Activated CD4-positive, alpha-beta T cell treated with anti-CD3 and anti-CD28 coated beads, Interleukin-2, amount 50 U/mL, for 24 hours (primary cell): ENCODE data around the gene UBAC2.

Experiments
- DNase-seq, 2 donors: peaks; one replicate each; pipeline ENCODE4 v3.0.0-alpha.2; 2020; ENCODE audit warnings: low read depth in 1 of 2, low spot score in 1 of 2

UBAC2 gene

DNA sequence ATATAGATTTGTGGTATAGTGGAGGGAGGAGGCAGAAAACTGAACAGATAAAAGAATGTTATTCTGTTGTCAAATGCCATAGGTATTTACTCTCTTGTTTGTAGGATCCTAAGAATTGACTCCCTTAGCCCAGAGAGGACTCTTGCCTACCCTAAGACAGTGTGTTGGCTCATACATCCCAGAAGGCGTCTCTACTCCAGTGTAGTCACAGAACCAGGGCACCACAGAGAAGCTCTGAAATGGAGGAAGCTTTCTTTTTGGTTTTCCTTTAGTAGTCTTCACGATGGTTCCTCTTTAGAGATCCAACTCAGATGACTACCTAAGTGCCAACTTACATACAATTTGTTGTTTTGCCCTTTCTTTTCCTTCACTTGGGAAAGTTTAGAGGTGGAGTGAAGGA, 92.5 kb downstream of the UBAC2 start:
- DNase-seq, result no peak

GRCh38 chr13:99294198-99294597, 93.5 kb downstream of the UBAC2 start:
- no peak for DNase-seq

- no peak for DNase-seq
These were observed 94.3 kb downstream of the UBAC2 start for GRCh38 chr13:99294958-99295357.

GRCh38 chr13:99295488-99296252, 95.0 kb downstream of the UBAC2 start:
- no peak for DNase-seq

- DNase-seq, result no peak
These were observed 95.7 kb downstream of the UBAC2 start for GRCh38 chr13:99296398-99296797.

DNA sequence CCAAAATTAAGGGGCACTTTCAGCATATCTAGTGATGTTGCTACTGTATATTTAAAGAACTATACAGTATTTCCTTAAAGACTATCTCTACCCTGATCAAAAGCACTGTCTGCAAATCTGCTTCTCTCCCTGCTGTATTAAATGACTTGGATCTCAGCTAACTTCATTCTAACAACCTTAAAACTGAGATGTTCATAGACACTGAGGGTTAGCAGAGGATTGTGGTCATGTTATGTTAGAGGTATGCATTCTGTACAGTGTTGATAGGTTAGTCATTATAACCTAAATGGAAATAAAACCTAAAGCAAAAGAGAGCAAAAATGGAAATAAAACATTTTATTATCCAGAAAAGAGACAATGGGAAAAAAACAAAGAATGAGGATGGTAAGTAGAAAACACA, 96.7 kb downstream of the UBAC2 start:
- DNase-seq, result no peak

DNA sequence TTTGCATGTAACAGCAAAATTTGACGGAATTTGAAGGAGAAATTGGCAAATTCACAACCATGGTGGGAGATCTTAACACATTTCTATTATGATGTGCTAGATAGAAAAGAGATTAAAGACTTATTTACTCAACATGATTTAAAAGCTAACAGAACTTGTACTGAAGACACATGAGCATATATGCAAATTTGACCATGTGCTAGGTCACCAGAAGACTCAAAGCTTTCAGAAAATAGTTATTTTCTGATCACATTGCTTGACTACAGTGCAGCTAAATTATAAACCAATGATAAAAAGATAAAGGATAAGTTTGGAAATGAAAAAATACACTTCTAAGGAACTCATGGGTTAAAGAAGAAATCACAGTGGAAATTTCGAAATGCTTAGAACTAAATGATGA, 97.4 kb downstream of the UBAC2 start:
- DNase-seq, result no peak

DNA sequence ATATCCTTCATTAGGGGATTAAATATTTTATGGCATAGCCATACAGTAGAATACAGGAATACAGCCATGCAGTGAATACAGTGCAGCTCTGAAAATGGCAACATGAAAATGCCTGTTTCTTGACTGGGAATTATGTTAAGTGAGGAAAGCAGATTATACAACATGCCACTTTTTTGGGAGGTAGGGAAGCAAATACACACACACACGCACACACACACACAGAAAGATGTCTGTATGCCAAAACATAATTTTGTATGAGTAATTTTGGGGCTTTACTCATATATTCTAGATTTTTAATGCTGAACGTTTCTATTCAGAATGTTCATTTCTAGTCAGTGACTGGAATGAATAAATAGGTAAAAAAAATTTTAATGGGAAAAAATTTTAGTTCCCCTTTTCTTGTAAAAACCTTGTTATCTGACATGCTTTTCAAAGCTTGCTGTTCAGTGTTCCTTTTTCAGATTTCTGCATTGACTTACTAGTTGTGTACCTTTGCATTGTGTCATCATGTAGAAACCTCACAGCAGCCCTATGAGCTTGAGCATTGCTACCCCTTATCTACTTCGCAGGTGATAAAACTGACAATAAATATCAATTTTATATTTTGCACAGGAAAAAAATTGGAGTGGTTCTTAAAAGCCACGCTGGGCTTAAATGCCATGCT, 98.7 kb downstream of the UBAC2 start:
- DNase-seq, result no peak

DNA sequence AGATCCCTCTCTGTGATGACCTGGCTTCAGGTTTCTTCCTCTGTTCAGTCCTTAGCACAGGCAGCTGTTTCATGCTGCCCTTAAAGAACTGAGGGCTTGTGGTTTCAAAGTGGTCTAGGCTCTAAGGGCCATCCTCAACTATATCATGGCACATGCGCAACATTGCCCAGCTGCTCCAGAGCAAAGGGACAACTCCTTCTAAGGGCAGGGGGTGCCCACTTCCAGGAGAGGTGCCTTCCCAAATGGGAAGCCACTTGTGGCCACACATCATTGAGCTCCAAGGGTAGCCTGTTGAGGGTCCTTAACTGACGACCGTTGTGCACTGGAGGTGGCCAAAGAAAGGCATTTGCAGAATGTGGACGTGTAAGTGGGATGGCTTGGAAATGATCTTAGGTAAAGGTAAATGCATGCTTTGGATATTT, 99.3 kb downstream of the UBAC2 start:
- no peak for DNase-seq

DNA sequence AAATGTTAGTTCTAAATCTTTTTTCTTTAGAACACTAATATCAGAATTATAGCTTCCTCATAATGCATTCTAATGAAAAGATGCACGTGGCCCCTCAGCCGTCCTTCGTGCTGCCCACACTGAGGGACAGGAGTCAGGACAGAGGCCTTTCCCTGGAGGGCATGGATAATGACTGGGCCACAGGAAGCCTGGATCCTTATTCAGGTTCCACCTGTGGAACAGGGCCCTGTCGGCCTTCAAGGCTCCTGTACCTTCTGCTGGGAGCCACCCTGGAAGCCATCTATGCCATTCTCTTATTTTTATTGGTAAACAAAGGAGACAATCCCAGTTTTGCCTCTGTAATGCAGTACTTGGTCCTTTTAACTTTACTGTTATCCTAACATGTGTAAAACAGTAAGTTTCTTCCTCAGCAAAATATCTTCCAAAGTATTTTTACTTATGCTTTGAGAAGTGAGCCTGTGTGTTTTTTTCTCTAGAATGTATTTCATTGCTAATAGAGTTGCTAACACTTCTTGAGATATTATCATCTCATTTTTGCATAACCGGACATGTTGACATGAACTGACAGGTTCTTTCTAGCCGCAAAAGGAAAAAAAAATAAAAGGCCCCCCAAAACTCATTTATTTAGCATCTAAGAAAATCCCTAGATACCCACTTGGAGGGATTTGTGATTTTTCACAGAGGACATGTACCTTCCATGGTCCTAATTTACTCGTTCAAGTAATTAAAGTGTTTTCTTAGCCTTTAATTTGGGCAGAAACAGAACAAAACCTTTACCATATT, 100.6 kb downstream of the UBAC2 start:
- no peak for DNase-seq

- DNase-seq, result no peak
These were observed 101.4 kb downstream of the UBAC2 start for GRCh38 chr13:99301913-99302636.

GRCh38 chr13:99302637-99303505, 102.2 kb downstream of the UBAC2 start:
- no peak for DNase-seq

GRCh38 chr13:99303863-99304521, 103.3 kb downstream of the UBAC2 start:
- peak in 1 of 2 donors; percentile 54 for DNase-seq

GRCh38 chr13:99304541-99304940, 103.9 kb downstream of the UBAC2 start:
- no peak for DNase-seq

DNA sequence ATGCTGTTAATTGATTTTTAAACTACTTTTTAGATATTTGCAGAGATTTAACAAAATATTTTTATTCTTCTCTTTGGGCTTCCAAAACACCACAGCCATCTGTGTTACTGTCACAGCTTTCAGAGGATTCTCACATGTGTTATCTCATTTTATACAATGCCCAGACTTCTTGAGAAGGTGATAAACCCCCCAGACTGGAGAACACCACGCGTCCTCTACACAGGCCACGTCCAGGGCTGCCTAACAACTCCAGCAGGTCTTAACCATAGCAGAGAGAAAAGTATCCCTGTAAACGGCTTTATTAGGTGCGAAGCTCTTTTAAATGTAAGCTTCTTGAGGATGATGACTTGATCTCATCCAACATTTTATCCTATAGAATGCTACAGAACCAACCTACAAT, 104.5 kb downstream of the UBAC2 start:
- no peak for DNase-seq

- DNase-seq, result no peak
These were observed 104.9 kb downstream of the UBAC2 start for GRCh38 chr13:99305566-99305965.

DNA sequence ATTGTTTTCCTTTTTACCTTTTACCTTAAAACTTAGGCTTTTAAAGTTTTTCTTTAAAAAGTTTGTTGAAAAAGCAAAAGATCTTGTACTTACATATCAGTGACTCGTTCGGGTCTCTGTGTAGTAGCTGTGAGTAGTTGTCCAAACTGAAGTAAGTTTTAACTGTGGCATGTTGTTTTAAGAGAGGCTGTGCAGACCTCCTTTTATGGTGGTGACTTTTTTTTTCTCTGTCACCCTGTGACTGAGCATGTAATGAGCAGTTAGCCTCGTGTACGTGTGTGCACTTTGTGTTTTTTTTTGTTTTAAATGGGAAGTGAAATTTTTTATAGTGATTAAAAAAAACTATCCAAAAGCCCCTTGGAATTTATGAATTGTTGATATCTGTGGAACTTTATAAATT, 106.6 kb downstream of the UBAC2 start, which contains the start of gene GPR183:
GPR183 (minus strand) TSS at position 153 of the 400 bp plus-strand sequence. CDS start 11,254 bp downstream, outside the sequence.
- DNase-seq, result no peak

GRCh38 chr13:99307648-99308339, 107.1 kb downstream of the UBAC2 start:
- peak in 1 of 2 donors; percentile 77 for DNase-seq

DNA sequence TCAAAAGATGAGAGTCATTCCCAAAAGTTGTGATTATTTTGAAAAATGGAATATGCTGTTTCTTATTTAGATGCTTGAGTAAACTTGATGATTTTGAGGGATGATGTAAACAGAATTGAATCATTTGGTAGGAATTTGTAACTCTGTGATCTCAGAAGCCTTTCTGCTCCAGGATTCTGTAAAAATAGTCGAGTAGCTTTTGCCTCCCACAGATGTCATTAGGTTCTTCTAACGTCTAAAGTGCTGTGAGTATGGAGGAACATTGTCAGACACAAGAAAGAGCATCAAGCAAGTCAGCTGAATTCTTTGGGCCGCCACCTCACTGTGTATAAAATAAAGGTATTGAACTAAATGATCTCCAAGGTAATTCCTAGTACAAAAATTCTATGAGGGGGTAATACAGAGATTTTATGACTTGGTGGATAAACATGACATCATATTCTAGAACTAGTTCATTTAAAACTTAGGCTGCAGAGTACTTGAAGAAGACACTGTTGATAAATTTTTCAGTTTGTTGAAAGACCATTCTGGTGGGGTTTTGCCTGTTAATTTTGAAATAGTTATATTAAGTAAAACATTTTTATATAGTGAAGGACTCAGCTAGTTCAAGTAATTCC, 107.9 kb downstream of the UBAC2 start:
- no peak for DNase-seq
